Measurements from ENCODE around the gene PTPN11. TPM values are rescaled to one million over a fixed set of nuclear protein-coding genes. Genes with fewer than 3 reads are reported as not detected.

PTPN11 gene
- polyA plus RNA-seq, 1 donor from 2014 or later = 92.5 TPM

DNA sequence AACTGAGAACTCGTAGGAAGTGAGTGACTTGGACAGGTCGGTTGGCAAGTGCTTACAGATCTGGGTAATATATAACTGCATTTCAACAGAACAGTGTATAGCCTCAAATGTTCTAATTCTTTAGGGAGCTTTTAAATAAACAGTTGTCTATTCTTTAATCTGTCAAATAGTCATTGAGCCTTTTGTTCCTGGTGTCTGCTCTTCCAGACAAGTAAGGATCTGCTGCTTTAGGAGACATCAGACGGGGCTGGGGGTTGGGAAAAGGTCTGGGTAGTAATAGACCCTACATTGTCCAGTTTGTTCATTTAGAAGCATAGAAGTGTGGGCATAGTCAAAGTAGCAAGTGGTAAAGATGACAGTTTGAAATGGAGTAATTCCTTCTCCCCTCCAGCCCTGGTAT is 2.0 kb downstream of the PTPN11 start:
- Histone ChIP-seq H3K27me3 (ENCODE audit: insufficient read depth, low read depth, low read length) (no peaks in the 10 kb centered on the region), H3F3A (ENCODE audit: insufficient read depth, low read length, poor library complexity, severe bottlenecking) (no peaks in the 10 kb centered on the region), H3K36me3 (ENCODE audit: insufficient read depth, low read length) (no peaks in the 10 kb centered on the region), H2AFZ (ENCODE audit: low read depth, low read length) (no peak overlapping the region), H4K20me1 (ENCODE audit: insufficient read depth) (no peaks in the 10 kb centered on the region), H3K4me3 (ENCODE audit: low read length) (peak overlapping the region; percentile 99), H3K79me2 (replicated peaks; ENCODE audit: insufficient read depth, low read length) (peaks cover 42% of the 10 kb centered on the region), H3K27ac (ENCODE audit: low read length) (no peak overlapping the region), H3K9me2 (ENCODE audit: insufficient read depth, low read length) (no peaks in the 10 kb centered on the region), H3K4me2 (ENCODE audit: low read length) (no peak overlapping the region), H3K9ac (ENCODE audit: low read length) (no peak overlapping the region), H3K9me3 (ENCODE audit: low read length) (no peaks in the 10 kb centered on the region)
- TF ChIP-seq, protein P1, sequence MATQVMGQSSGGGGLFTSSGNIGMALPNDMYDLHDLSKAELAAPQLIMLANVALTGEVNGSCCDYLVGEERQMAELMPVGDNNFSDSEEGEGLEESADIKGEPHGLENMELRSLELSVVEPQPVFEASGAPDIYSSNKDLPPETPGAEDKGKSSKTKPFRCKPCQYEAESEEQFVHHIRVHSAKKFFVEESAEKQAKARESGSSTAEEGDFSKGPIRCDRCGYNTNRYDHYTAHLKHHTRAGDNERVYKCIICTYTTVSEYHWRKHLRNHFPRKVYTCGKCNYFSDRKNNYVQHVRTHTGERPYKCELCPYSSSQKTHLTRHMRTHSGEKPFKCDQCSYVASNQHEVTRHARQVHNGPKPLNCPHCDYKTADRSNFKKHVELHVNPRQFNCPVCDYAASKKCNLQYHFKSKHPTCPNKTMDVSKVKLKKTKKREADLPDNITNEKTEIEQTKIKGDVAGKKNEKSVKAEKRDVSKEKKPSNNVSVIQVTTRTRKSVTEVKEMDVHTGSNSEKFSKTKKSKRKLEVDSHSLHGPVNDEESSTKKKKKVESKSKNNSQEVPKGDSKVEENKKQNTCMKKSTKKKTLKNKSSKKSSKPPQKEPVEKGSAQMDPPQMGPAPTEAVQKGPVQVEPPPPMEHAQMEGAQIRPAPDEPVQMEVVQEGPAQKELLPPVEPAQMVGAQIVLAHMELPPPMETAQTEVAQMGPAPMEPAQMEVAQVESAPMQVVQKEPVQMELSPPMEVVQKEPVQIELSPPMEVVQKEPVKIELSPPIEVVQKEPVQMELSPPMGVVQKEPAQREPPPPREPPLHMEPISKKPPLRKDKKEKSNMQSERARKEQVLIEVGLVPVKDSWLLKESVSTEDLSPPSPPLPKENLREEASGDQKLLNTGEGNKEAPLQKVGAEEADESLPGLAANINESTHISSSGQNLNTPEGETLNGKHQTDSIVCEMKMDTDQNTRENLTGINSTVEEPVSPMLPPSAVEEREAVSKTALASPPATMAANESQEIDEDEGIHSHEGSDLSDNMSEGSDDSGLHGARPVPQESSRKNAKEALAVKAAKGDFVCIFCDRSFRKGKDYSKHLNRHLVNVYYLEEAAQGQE (IDR thresholded peaks at IDR 0.05; ENCODE audit: borderline replicate concordance) = no peak
- TF ChIP-seq POLR2AphosphoS5 (IDR thresholded peaks at IDR 0.05) (no peak), EZH2 (IDR thresholded peaks at IDR 0.05; ENCODE audit: borderline replicate concordance, insufficient read depth, low read length, poor library complexity, severe bottlenecking) (no peak), RAD21 (conservative IDR thresholded peaks at IDR 0.05) (no peak), MXI1 (conservative IDR thresholded peaks at IDR 0.05; ENCODE audit: poor library complexity, severe bottlenecking) (no peak), SMC3 (conservative IDR thresholded peaks at IDR 0.05; ENCODE audit: poor library complexity) (no peak), TAF1 (IDR thresholded peaks at IDR 0.05; ENCODE audit: low read depth) (no peak), EP300 (conservative IDR thresholded peaks at IDR 0.05; ENCODE audit: poor library complexity, severe bottlenecking) (no peak)
- TF ChIP-seq, protein P2, sequence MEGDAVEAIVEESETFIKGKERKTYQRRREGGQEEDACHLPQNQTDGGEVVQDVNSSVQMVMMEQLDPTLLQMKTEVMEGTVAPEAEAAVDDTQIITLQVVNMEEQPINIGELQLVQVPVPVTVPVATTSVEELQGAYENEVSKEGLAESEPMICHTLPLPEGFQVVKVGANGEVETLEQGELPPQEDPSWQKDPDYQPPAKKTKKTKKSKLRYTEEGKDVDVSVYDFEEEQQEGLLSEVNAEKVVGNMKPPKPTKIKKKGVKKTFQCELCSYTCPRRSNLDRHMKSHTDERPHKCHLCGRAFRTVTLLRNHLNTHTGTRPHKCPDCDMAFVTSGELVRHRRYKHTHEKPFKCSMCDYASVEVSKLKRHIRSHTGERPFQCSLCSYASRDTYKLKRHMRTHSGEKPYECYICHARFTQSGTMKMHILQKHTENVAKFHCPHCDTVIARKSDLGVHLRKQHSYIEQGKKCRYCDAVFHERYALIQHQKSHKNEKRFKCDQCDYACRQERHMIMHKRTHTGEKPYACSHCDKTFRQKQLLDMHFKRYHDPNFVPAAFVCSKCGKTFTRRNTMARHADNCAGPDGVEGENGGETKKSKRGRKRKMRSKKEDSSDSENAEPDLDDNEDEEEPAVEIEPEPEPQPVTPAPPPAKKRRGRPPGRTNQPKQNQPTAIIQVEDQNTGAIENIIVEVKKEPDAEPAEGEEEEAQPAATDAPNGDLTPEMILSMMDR (IDR thresholded peaks at IDR 0.05; ENCODE audit: poor library complexity, severe bottlenecking) = no peak

DNA sequence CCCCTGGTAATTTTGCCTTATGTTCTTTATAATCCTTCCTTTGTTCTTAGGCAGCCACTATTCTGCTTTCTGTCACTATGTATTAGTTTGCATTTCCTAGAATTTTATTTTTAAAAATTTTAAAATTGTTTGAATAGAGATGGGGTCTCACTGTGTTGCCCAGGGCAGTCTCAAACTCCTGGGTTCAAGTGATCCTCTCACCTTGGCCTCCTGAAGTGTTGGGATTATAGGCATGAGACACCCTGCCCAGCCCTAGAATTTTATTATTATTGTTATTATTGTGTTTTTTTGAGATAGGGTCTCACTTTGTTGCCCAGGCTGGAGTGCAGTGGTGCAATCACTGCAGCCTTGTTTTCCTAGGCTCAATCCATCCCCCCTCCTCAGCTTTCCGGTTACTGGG is 2.6 kb downstream of the PTPN11 start:
- H3K9ac ChIP-seq (ENCODE audit: low read length) = no peak overlapping the region
- no peaks in the 10 kb centered on the region for H3F3A ChIP-seq (ENCODE audit: insufficient read depth, low read length, poor library complexity, severe bottlenecking)
- H3K27ac ChIP-seq (ENCODE audit: low read length) = no peak overlapping the region
- H2AFZ ChIP-seq (ENCODE audit: low read depth, low read length) = no peak overlapping the region
- H3K4me2 ChIP-seq (ENCODE audit: low read length) = no peak overlapping the region
- H3K27me3 ChIP-seq (ENCODE audit: insufficient read depth, low read depth, low read length) = no peaks in the 10 kb centered on the region
- TF ChIP-seq EZH2 (IDR thresholded peaks at IDR 0.05; ENCODE audit: borderline replicate concordance, insufficient read depth, low read length, poor library complexity, severe bottlenecking) (no peak), MXI1 (conservative IDR thresholded peaks at IDR 0.05; ENCODE audit: poor library complexity, severe bottlenecking) (no peak), TAF1 (IDR thresholded peaks at IDR 0.05; ENCODE audit: low read depth) (no peak), POLR2AphosphoS5 (IDR thresholded peaks at IDR 0.05) (no peak), RAD21 (conservative IDR thresholded peaks at IDR 0.05) (no peak), EP300 (conservative IDR thresholded peaks at IDR 0.05; ENCODE audit: poor library complexity, severe bottlenecking) (no peak), SMC3 (conservative IDR thresholded peaks at IDR 0.05; ENCODE audit: poor library complexity) (no peak)
- TF ChIP-seq, protein P1 (IDR thresholded peaks at IDR 0.05; ENCODE audit: borderline replicate concordance) = no peak
- TF ChIP-seq, protein P2 (IDR thresholded peaks at IDR 0.05; ENCODE audit: poor library complexity, severe bottlenecking) = no peak
- H3K9me3 ChIP-seq (ENCODE audit: low read length) = no peaks in the 10 kb centered on the region
- H3K36me3 ChIP-seq (ENCODE audit: insufficient read depth, low read length) = no peaks in the 10 kb centered on the region
- no peak overlapping the region for H3K4me3 ChIP-seq (ENCODE audit: low read length)
- peaks cover 46% of the 10 kb centered on the region for H3K79me2 ChIP-seq (replicated peaks; ENCODE audit: insufficient read depth, low read length)
- H4K20me1 ChIP-seq (ENCODE audit: insufficient read depth) = no peaks in the 10 kb centered on the region
- H3K9me2 ChIP-seq (ENCODE audit: insufficient read depth, low read length) = no peaks in the 10 kb centered on the region
